ENCODE results near the gene CST7.

- no peak for TF ChIP-seq CTCF (conservative IDR thresholded peaks at IDR 0.05; ENCODE audit: low read length)
- TF ChIP-seq EZH2phosphoT487 (IDR thresholded peaks at IDR 0.05; ENCODE audit: borderline replicate concordance), result no peak
Observed at GRCh38 chr20:24970030-24970553, 21.0 kb downstream of the CST7 start.
